Measurements from ENCODE around the gene HDDC2. TPM values are rescaled to one million over a fixed set of nuclear protein-coding genes. Genes with fewer than 3 reads are reported as not detected.

The HDDC2 gene
- total RNA-seq, 2 donors from 2014 or later = 60.1 to 78.5 TPM

DNA sequence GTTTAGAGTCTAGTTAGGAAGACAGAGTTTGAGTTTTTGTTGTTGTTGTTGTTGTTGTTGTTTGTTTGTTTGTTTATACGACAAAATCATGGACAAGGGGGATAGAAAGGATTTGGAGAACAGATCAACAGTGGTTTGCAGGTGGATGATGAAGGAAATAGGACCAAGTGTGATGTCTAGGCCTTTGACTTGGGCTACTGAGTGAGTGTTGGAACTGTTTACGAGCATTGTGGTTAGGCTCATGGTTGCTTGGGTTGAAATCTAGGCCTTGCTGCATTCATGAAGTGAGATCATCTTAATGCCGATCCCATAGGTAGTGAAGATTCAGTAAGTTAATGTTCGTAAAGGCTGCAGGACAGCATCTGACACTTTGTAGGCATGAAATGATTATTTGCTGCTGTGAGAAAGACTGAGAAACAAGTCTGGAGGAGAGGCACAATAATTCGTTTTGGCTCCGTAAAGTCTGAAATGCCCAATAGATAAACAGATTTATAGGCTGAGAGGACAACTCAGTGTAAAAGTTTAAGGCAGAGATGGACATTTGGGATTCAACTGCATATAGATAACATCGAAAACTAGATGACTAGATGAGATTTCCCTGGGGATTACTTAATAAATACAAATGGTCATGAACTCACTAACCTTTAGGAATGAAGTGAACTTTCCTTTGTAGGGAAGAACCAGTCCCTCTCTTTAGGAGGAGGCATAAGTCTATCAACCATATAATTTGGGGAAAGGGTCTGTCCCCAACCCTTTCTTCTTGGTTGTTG, 70.0 kb downstream of the HDDC2 start:
- no peaks in the 10 kb centered on the region for H3K36me3 Mint-ChIP-seq
- no peak overlapping the region for H3K27ac Mint-ChIP-seq
- DNase-seq (ENCODE audit: low spot score in 2 of 2) (no peak), ATAC-seq (no peak)
- H3K9me3 Mint-ChIP-seq = no peaks in the 10 kb centered on the region

DNA sequence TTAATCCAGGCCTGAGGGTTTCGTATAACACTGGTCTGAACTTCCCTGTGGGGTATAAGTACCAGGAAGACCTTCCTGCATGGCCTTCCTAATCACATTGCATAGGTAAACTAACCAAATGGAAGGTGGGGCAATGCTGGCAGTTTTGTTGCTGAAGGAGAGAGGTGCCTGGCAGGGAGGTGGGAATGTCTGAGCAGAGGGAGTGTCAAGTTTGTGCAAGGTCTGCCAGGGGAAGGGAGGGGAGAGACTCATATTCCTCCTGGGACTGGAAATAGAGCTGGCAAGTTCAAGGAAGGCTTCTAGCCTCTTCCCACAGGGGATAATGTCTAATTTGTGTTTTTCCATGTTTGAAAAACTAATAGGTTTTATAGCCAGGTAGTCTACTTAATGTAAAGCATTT, 70.6 kb downstream of the HDDC2 start:
- H3K36me3 Mint-ChIP-seq = no peaks in the 10 kb centered on the region
- no peaks in the 10 kb centered on the region for H3K9me3 Mint-ChIP-seq
- ATAC-seq (no peak), DNase-seq (ENCODE audit: low spot score in 2 of 2) (no peak)
- no peak overlapping the region for H3K27ac Mint-ChIP-seq

DNA sequence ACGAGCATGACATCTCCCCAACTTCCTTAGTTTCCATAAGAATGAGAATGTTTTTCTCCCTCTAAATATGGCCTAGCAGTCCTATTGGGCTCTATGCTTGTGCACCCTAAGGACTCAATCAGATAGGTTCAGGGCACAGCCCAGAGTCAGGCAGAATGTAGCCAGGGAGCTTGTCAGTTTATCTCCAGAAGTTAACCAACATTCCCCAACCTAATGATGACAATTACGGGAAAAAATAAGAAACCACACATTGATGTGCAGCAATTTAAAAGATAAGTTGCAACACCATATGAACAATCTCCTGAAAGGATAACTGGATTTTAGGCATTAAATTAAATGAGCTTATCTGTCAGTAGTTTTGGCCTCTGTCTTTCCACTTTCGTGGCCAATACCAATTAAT, 71.1 kb downstream of the HDDC2 start:
- Mint-ChIP-seq H3K27ac (no peak overlapping the region), H3K36me3 (no peaks in the 10 kb centered on the region), H3K9me3 (no peaks in the 10 kb centered on the region)
- DNase-seq (ENCODE audit: low spot score in 2 of 2) (no peak), ATAC-seq (no peak)

DNA sequence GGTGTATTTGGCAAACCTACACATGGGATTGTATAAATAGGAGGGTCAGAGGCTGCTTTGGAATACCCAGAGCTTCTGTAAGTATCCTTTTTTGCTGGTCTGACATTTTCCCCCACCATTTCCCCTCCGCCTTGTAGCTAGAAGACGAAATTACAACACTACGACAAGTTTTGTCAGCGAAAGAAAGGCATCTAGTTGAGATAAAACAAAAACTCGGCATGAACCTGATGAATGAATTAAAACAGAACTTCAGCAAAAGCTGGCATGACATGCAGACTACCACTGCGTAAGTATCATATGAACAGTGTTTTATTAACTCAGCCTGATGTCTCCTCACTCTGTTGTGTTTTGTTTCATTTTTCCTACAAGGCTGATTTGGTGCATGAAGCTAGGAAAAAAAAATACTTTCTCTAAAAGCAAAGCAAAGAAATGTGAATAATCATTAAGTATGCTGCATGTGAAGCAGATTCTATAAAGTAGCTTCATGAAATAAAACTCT, 72.7 kb downstream of the HDDC2 start:
- Mint-ChIP-seq H3K36me3 (no peaks in the 10 kb centered on the region), H3K9me3 (no peaks in the 10 kb centered on the region), H3K27ac (no peak overlapping the region)
- no peak for DNase-seq (ENCODE audit: low spot score in 2 of 2)
- no peak for ATAC-seq

DNA sequence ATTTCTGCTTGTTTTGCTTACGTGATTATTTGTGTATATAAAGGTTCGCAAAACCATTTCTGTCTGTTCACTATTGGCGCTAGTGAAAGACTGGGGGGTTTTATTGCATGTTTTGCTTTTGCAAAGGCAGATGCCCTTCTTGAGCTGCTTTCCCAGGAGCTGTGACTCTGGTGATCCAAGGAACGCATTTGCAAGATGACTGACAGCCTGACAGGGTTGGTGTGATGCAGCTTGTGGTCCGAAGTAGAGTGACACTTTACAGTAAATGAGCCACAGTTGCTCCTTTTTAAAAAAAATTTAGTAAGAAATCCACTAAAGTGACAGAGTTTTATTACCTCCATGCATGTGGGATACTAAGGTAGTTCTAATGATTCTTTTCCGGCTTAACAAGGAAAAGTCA, 74.5 kb downstream of the HDDC2 start:
- DNase-seq (ENCODE audit: low spot score in 2 of 2) (no peak), ATAC-seq (no peak)
- Mint-ChIP-seq H3K27ac (no peak overlapping the region), H3K9me3 (no peaks in the 10 kb centered on the region), H3K36me3 (no peaks in the 10 kb centered on the region)

Other genes starting within 250 kb of the HDDC2 start
- 1 to 10 TPM in 1 of 2 donors, under 1 TPM in 1; 0.87 to 1.6 TPM for gene TPD52L1, start 148.2 kb downstream of the HDDC2 start, total RNA-seq

Measured in activated naive CD4-positive, alpha-beta T cell treated with anti-CD3 and anti-CD28 coated beads, Interleukin-2, amount 50 U/mL, for 72 hours (primary cell).